Large intestine (tissue), 3 donors: ENCODE data around the gene MYO15B. TPM values are rescaled to one million over a fixed set of nuclear protein-coding genes. Genes with fewer than 3 reads are reported as not detected.

ENCODE experiments used
- DNase-seq, 2 donors: peaks; one replicate each; pipeline versions ENCODE4 v3.0.0 to v3.0.0-alpha.2; 2013
- H3K27ac ChIP-seq: one replicate; pipeline ENCODE4 v1.5.1; 2013; ENCODE audit warnings: low read length
- H3K27me3 ChIP-seq: 2 replicates; pipeline ENCODE4 v1.6.1; 2013; ENCODE audit warnings: low read length; ENCODE audit not compliant: control insufficient read depth, insufficient read depth
- H3K36me3 ChIP-seq: 2 replicates; pipeline ENCODE4 v1.6.1; 2013; ENCODE audit warnings: low read length; ENCODE audit not compliant: control insufficient read depth, insufficient read depth
- H3K4me1 ChIP-seq: one replicate; pipeline ENCODE4 v1.6.1; 2013; ENCODE audit warnings: low read length; ENCODE audit not compliant: control insufficient read depth, insufficient read depth
- H3K4me3 ChIP-seq: one replicate; pipeline ENCODE4 v1.5.1; 2013; ENCODE audit warnings: low read length
- H3K9me3 ChIP-seq: one replicate; pipeline ENCODE4 v1.6.1; 2013; ENCODE audit warnings: mild to moderate bottlenecking, low read depth, low read length, moderate library complexity; ENCODE audit not compliant: control insufficient read depth
- WGBS: methylation state at CpG from one replicate; pipeline ENCODE4 v1.1.5; 2013; ENCODE audit warnings: low lambda C conversion rate; ENCODE audit not compliant: insufficient coverage; 5-methylcytosine and 5-hydroxymethylcytosine counted together
- polyA plus RNA-seq: library from polyadenylated mRNA; unstranded; fragments of 120-200 nt; gene quantifications from one replicate; pipeline ENCODE4 v1.2.1, GENCODE V29; 2013

The MYO15B gene
- polyA plus RNA-seq, 1 donor = 595 TPM

- H3K27me3 ChIP-seq = no peaks in the 10 kb centered on the region
- H3K4me1 ChIP-seq = peaks cover 86% of the 10 kb centered on the region
- no CpG with 5 or more reads among the region's 5 CpGs for WGBS
- H3K36me3 ChIP-seq = peaks cover 40% of the 10 kb centered on the region
- no peaks in the 10 kb centered on the region for H3K9me3 ChIP-seq
- H3K4me3 ChIP-seq = no peak overlapping the region
- no peak for DNase-seq
- H3K27ac ChIP-seq = peak overlapping the region; percentile 100
These were observed 38.8 kb upstream of the MYO15B start for GRCh38 chr17:75548813-75549212.

GRCh38 chr17:75549246-75550138 is 38.1 kb upstream of the MYO15B start:
- H3K4me3 ChIP-seq = peak overlapping the region; percentile 21
- peak; percentile 96 to 99 for DNase-seq
- H3K4me1 ChIP-seq = peaks cover 80% of the 10 kb centered on the region
- no peaks in the 10 kb centered on the region for H3K27me3 ChIP-seq
- H3K27ac ChIP-seq = peak overlapping the region; percentile 100
- WGBS = no CpG with 5 or more reads among the region's 22 CpGs
- H3K36me3 ChIP-seq = peaks cover 38% of the 10 kb centered on the region
- no peaks in the 10 kb centered on the region for H3K9me3 ChIP-seq

GRCh38 chr17:75550139-75550465 is 37.5 kb upstream of the MYO15B start:
- H3K9me3 ChIP-seq = no peaks in the 10 kb centered on the region
- H3K4me1 ChIP-seq = peaks cover 74% of the 10 kb centered on the region
- H3K27ac ChIP-seq = peak overlapping the region; percentile 100
- no peak for DNase-seq
- H3K4me3 ChIP-seq = no peak overlapping the region
- H3K36me3 ChIP-seq = peaks cover 34% of the 10 kb centered on the region
- WGBS = no CpG with 5 or more reads among the region's 4 CpGs
- no peaks in the 10 kb centered on the region for H3K27me3 ChIP-seq

GRCh38 chr17:75551266-75551665 is 36.3 kb upstream of the MYO15B start:
- Histone ChIP-seq H3K4me1 (peaks cover 77% of the 10 kb centered on the region), H3K9me3 (no peaks in the 10 kb centered on the region), H3K4me3 (no peak overlapping the region), H3K36me3 (peaks cover 32% of the 10 kb centered on the region), H3K27ac (peak overlapping the region; percentile 100), H3K27me3 (no peaks in the 10 kb centered on the region)
- DNase-seq = no peak
- no CpG with 5 or more reads among the region's 7 CpGs for WGBS

GRCh38 chr17:75552425-75553294 is 34.9 kb upstream of the MYO15B start:
- Histone ChIP-seq H3K9me3 (no peaks in the 10 kb centered on the region), H3K36me3 (peaks cover 24% of the 10 kb centered on the region), H3K27ac (peak overlapping the region; percentile 34), H3K27me3 (no peaks in the 10 kb centered on the region), H3K4me1 (peaks cover 84% of the 10 kb centered on the region), H3K4me3 (no peak overlapping the region)
- WGBS = 97% methylated on average over 4 of the region's 14 CpGs
- peak in 1 of 2 donors; percentile 62 for DNase-seq

GRCh38 chr17:75553295-75554110 is 34.1 kb upstream of the MYO15B start:
- Histone ChIP-seq H3K36me3 (peaks cover 30% of the 10 kb centered on the region), H3K4me1 (peaks cover 85% of the 10 kb centered on the region), H3K27ac (peak overlapping the region; percentile 34), H3K4me3 (no peak overlapping the region), H3K27me3 (no peaks in the 10 kb centered on the region), H3K9me3 (no peaks in the 10 kb centered on the region)
- DNase-seq = no peak
- WGBS = no CpG with 5 or more reads among the region's 8 CpGs

GRCh38 chr17:75555679-75556153 is 31.9 kb upstream of the MYO15B start:
- Histone ChIP-seq H3K27me3 (no peaks in the 10 kb centered on the region), H3K27ac (peak overlapping the region; percentile 86), H3K4me1 (peaks cover 64% of the 10 kb centered on the region), H3K4me3 (no peak overlapping the region), H3K9me3 (no peaks in the 10 kb centered on the region), H3K36me3 (peaks cover 47% of the 10 kb centered on the region)
- WGBS = no CpG with 5 or more reads among the region's 21 CpGs
- peak in 1 of 2 donors; percentile 47 for DNase-seq

- no peaks in the 10 kb centered on the region for H3K9me3 ChIP-seq
- WGBS = no CpG with 5 or more reads among the region's 15 CpGs
- H3K27ac ChIP-seq = peak overlapping the region; percentile 86
- peaks cover 43% of the 10 kb centered on the region for H3K36me3 ChIP-seq
- H3K27me3 ChIP-seq = no peaks in the 10 kb centered on the region
- DNase-seq = peak; percentile 88 to 93
- H3K4me3 ChIP-seq = no peak overlapping the region
- H3K4me1 ChIP-seq = peaks cover 52% of the 10 kb centered on the region
These were observed 30.3 kb upstream of the MYO15B start for GRCh38 chr17:75557075-75557851.

- H3K36me3 ChIP-seq = peaks cover 42% of the 10 kb centered on the region
- DNase-seq = no peak
These were observed 29.5 kb upstream of the MYO15B start for GRCh38 chr17:75557852-75558665.

More at GRCh38 chr17:75557852-75558665, 29.5 kb upstream of the MYO15B start:
- no peak overlapping the region for H3K4me3 ChIP-seq
- WGBS = no CpG with 5 or more reads among the region's 18 CpGs
- peak overlapping the region; percentile 86 for H3K27ac ChIP-seq
- H3K27me3 ChIP-seq = no peaks in the 10 kb centered on the region
- no peaks in the 10 kb centered on the region for H3K9me3 ChIP-seq
- peaks cover 44% of the 10 kb centered on the region for H3K4me1 ChIP-seq
